Activated CD4-positive, alpha-beta memory T cell treated with anti-CD3 and anti-CD28 coated beads, Interleukin-2, amount 10 ng/mL, durations not matched to agents 7 days and 5 days (primary cell): ENCODE data around the gene TRIP4. TPM values are rescaled to one million over a fixed set of nuclear protein-coding genes. Genes with fewer than 3 reads are reported as not detected.

ENCODE experiments used
- CTCF ChIA-PET: fragments of 350-600 bp; sonication (Branson Sonifier 250); formaldehyde crosslinking; loops from one replicate; lab custom pipeline; 2021; ENCODE audit warnings: antibody characterized with exemption, inconsistent platforms; lab: Charles Lee
- POLR2A ChIA-PET: fragments of 350-600 bp; sonication (Branson Sonifier 250); formaldehyde crosslinking; loops from one replicate; lab custom pipeline; 2021; ENCODE audit warnings: antibody characterized with exemption; lab: Charles Lee
- DNase-seq: peaks from one replicate; pipeline ENCODE4 v3.0.0-alpha.2; 2020
- H3K27ac Mint-ChIP-seq: one replicate; pipeline ENCODE4 v1.8.0; 2021; ENCODE audit warnings: mild to moderate bottlenecking, mixed read lengths
- H3K27me3 Mint-ChIP-seq: one replicate; pipeline ENCODE4 v1.8.0; 2021; ENCODE audit warnings: mixed read lengths
- H3K36me3 Mint-ChIP-seq: one replicate; pipeline ENCODE4 v1.8.0; 2021; ENCODE audit warnings: low read depth, mixed read lengths
- H3K4me1 Mint-ChIP-seq: one replicate; pipeline ENCODE4 v1.8.0; 2021; ENCODE audit warnings: mixed read lengths
- H3K4me3 Mint-ChIP-seq: one replicate; pipeline ENCODE4 v1.8.0; 2021; ENCODE audit warnings: mild to moderate bottlenecking, mixed read lengths
- H3K9me3 Mint-ChIP-seq: one replicate; pipeline ENCODE4 v1.8.0; 2021; ENCODE audit warnings: mixed read lengths
- total RNA-seq, 2 experiments: library from RNA; stranded (reverse); gene quantifications; one replicate each; pipeline ENCODE4 v1.2.3, GENCODE V29; 2021

The TRIP4 gene
- total RNA-seq, 2 experiments from 2014 or later: 28.9 to 30.3 TPM

GRCh38 chr15:64456634-64457108 lies 69.0 kb downstream of the TRIP4 start:
- POLR2A ChIA-PET: interaction anchor here (1.1 kb wide), 1 partner anchor 133 kb away, joined by 3 read pairs; no protein-coding TSS in a partner anchor
- CTCF ChIA-PET: no interaction called here
- Mint-ChIP-seq H3K9me3 (no peaks in the 10 kb centered on the region), H3K27ac (no peak overlapping the region), H3K4me1 (peaks cover 16% of the 10 kb centered on the region), H3K4me3 (no peak overlapping the region), H3K27me3 (no peaks in the 10 kb centered on the region), H3K36me3 (peaks cover 19% of the 10 kb centered on the region)
- DNase-seq: no peak

DNA sequence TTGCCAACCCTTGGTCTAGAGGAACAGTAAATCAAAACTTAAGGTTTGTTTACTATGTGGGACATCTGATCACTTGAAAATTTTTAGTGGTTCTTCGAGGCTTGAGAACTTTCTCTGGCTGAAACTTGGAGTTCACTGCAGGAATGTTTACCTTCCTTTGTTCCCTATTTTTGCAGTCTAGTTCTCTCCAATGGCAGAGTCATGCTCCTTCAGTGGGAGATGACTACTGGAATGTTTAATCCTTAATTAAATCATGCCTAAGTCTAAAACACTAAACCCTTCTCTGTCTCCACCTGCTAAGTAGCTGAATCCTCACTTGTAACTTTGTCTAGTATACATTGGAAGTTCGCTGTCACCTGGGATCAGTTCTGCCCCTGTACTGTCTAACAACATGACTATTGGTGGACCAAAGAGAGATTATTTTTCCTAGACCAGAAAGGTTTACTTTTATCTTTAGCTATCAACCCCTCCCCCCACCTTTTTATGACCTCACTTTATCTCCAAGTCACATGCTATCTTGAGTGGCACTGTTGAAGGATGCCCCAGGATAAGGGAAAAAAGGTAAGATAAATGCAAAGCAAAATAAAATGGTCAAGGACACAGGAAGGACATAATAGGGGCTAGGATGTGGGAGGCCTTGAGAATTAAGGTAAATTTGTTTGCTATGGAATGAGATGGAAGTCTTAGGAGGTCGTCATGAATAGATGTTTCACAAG lies 71.6 kb downstream of the TRIP4 start:
- H3K27me3 Mint-ChIP-seq: no peaks in the 10 kb centered on the region
- peaks cover 34% of the 10 kb centered on the region for H3K4me1 Mint-ChIP-seq
- no peak for DNase-seq
- peak overlapping the region; percentile 72 for H3K27ac Mint-ChIP-seq
- H3K9me3 Mint-ChIP-seq: no peaks in the 10 kb centered on the region
- peaks cover 22% of the 10 kb centered on the region for H3K36me3 Mint-ChIP-seq
- CTCF ChIA-PET: interaction anchor here (0.9 to 1.5 kb wide), 8 partner anchors 8 to 194 kb away, joined by 3 to 7 read pairs (median 4); no protein-coding TSS in a partner anchor
- peak overlapping the region; percentile 87 for H3K4me3 Mint-ChIP-seq
- POLR2A ChIA-PET: interaction anchor here (0.6 to 4.1 kb wide), 10 partner anchors 9 to 297 kb away, joined by 3 to 25 read pairs (median 5); partner anchors contain the start of genes PPIB and TRIP4

DNA sequence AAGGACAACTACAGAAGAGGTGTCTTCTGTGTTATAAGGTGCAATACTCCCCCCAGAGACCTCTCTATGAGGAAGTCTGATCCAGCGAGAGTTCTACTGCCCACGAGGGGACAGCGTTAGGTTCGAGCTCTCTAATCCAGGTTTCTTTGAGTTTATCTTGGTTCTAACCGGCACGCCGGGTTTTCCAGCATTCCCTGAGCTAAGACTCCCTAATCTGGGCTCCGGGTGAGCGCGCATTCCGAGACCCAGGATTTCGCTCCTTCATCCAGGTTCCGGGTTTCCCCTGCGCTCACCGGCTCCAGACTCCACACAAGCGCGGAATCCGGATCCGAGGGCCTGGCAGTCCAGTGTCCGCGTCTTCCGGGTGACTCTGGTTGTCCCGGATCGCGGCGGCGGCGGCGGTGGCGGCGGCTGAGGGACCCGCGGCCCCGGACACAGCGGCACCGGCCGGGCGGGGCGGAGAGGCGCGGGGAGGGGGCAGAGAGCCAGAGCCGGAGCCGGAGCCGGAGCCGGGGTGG lies 72.6 kb downstream of the TRIP4 start, which contains the start of gene ZNF609:
TSS of gene ZNF609 (plus strand) at position 373 of the 518 bp plus-strand sequence. CDS start 38,842 bp downstream, outside the sequence.
- H3K36me3 Mint-ChIP-seq: peaks cover 28% of the 10 kb centered on the region
- peak; percentile 89 for DNase-seq
- no peaks in the 10 kb centered on the region for H3K9me3 Mint-ChIP-seq
- peak within 1 kb of the TSS; percentile 72 for H3K27ac Mint-ChIP-seq
- peak within 1 kb of the TSS; percentile 87 for H3K4me3 Mint-ChIP-seq
- H3K4me1 Mint-ChIP-seq: peaks cover 42% of the 10 kb centered on the region
- ChIA-PET POLR2A (interaction anchor here (0.6 to 4.1 kb wide), 15 partner anchors 8 to 434 kb away, joined by 3 to 25 read pairs (median 4); partner anchors contain the start of gene TRIP4), CTCF (interaction anchor here (0.7 to 1.5 kb wide), 7 partner anchors 9 to 240 kb away, joined by 3 to 7 read pairs (median 3); no protein-coding TSS in a partner anchor)
- no peaks in the 10 kb centered on the region for H3K27me3 Mint-ChIP-seq

- POLR2A ChIA-PET: interaction anchor here (0.6 to 4.1 kb wide), 15 partner anchors 7 to 433 kb away, joined by 3 to 25 read pairs (median 4); partner anchors contain the start of gene TRIP4
- peaks cover 22% of the 10 kb centered on the region for H3K36me3 Mint-ChIP-seq
These were observed 73.4 kb downstream of the TRIP4 start for GRCh38 chr15:64460724-64461720.

DNA sequence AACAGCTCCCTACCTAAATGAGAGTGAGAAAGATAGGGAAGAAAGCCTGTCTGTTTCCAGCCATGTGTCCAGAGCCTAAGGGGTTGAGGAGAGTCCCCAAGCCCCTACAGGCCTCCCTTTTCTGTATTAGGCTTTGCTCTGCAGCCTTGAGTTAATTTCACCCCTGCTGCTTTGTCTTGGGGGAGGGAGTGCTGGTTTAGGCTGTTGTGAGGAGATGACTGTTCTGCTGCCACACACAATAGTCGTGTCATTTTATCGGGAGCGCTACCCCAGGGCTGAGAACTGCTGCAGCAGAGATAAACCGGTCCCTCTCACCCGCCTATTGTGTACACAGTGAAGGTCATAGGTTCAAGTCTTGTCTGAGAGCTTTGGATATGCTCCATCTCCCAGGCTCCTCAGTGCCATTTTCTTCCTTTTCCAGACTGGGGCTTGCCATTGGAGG lies 74.1 kb downstream of the TRIP4 start:
- H3K36me3 Mint-ChIP-seq: peaks cover 16% of the 10 kb centered on the region
- H3K27me3 Mint-ChIP-seq: no peaks in the 10 kb centered on the region
- H3K9me3 Mint-ChIP-seq: no peaks in the 10 kb centered on the region
- ChIA-PET CTCF (interaction anchor here (0.5 to 0.7 kb wide), 2 partner anchors 11 to 97 kb away, joined by 3 read pairs; no protein-coding TSS in a partner anchor), POLR2A (interaction anchor here (0.6 to 4.1 kb wide), 9 partner anchors 8 to 432 kb away, joined by 3 to 25 read pairs (median 4); partner anchors contain the start of gene TRIP4)
- peak overlapping the region; percentile 69 for H3K27ac Mint-ChIP-seq
- DNase-seq: peak; percentile 22
- peaks cover 49% of the 10 kb centered on the region for H3K4me1 Mint-ChIP-seq
- H3K4me3 Mint-ChIP-seq: peak overlapping the region; percentile 81

More at GRCh38 chr15:64460724-64461720, 73.4 kb downstream of the TRIP4 start:
- no peaks in the 10 kb centered on the region for H3K27me3 Mint-ChIP-seq
- peaks cover 44% of the 10 kb centered on the region for H3K4me1 Mint-ChIP-seq
- H3K4me3 Mint-ChIP-seq: peak overlapping the region; percentile 81
- H3K9me3 Mint-ChIP-seq: no peaks in the 10 kb centered on the region
- DNase-seq: peak; percentile 33
- peak overlapping the region; percentile 69 for H3K27ac Mint-ChIP-seq
- CTCF ChIA-PET: interaction anchor here (0.7 to 1.5 kb wide), 3 partner anchors 33 to 193 kb away, joined by 3 to 7 read pairs (median 3); no protein-coding TSS in a partner anchor

DNA sequence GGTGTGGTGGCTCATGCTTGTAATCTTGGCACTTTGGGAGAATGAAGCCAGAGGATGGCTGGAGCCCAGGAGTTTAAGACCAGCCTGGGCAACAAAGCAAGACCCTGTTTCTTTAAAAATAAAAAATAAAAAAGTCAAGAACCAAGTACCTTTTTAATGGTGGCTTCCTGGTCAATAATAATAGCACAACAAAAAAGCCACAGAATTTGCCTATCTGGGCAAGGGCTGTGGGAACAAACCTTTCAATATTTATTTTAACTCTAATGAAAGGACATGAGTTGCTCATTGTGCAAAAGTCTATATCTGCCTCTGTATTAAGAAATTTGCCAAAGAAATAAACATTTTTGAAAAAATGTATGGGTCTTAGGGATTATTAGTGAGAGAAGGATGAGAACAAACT lies 74.9 kb downstream of the TRIP4 start:
- ChIA-PET CTCF (interaction anchor here (0.5 kb wide), 1 partner anchor 10 kb away, joined by 3 read pairs; no protein-coding TSS in a partner anchor), POLR2A (interaction anchor here (0.8 to 4.1 kb wide), 6 partner anchors 10 to 189 kb away, joined by 4 to 25 read pairs (median 9); partner anchors contain the start of gene TRIP4)
- H3K27me3 Mint-ChIP-seq: no peaks in the 10 kb centered on the region
- peaks cover 52% of the 10 kb centered on the region for H3K4me1 Mint-ChIP-seq
- H3K9me3 Mint-ChIP-seq: no peaks in the 10 kb centered on the region
- H3K4me3 Mint-ChIP-seq: peak overlapping the region; percentile 19
- peaks cover 20% of the 10 kb centered on the region for H3K36me3 Mint-ChIP-seq
- no peak overlapping the region for H3K27ac Mint-ChIP-seq
- DNase-seq: no peak

DNA sequence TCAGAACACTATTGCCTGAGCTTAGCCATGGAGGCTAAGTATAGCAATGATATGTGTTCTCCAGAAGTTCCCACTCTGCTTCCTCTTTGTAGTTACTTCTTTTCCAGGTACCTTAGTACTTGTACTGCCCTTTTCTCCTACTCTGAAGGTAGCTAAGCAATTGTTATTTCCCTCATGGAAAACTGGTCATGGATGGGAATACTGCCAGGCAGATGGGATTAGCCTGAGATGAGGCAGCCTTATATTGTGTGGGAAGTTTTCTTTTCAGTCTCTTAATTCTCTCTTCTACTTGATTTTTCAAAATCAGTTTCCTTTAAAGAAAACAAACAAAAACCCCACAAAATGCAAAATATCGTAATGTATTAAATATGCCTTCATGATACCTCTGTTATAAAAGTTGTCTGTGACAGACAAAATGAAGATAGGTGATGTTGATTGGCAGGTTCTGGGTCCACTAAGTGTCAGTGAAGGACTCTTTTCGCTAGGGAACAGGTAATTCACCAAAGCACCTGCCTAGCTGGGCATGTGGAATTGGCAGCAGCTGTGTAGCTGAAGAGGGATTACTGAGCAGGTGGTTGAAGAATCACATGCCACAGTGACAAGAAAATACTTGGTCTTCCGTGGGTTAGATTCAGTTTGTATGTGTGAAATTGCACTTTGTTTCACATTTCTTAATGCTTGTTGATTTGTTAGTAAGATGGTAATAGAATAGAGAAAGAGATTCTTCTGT lies 76.8 kb downstream of the TRIP4 start:
- H3K27ac Mint-ChIP-seq: no peak overlapping the region
- CTCF ChIA-PET: no interaction called here
- no peak overlapping the region for H3K4me3 Mint-ChIP-seq
- H3K36me3 Mint-ChIP-seq: peaks cover 24% of the 10 kb centered on the region
- DNase-seq: no peak
- POLR2A ChIA-PET: interaction anchor here (0.8 kb wide), 1 partner anchor 189 kb away, joined by 5 read pairs; no protein-coding TSS in a partner anchor
- peaks cover 58% of the 10 kb centered on the region for H3K4me1 Mint-ChIP-seq
- H3K27me3 Mint-ChIP-seq: no peaks in the 10 kb centered on the region
- H3K9me3 Mint-ChIP-seq: no peaks in the 10 kb centered on the region

DNA sequence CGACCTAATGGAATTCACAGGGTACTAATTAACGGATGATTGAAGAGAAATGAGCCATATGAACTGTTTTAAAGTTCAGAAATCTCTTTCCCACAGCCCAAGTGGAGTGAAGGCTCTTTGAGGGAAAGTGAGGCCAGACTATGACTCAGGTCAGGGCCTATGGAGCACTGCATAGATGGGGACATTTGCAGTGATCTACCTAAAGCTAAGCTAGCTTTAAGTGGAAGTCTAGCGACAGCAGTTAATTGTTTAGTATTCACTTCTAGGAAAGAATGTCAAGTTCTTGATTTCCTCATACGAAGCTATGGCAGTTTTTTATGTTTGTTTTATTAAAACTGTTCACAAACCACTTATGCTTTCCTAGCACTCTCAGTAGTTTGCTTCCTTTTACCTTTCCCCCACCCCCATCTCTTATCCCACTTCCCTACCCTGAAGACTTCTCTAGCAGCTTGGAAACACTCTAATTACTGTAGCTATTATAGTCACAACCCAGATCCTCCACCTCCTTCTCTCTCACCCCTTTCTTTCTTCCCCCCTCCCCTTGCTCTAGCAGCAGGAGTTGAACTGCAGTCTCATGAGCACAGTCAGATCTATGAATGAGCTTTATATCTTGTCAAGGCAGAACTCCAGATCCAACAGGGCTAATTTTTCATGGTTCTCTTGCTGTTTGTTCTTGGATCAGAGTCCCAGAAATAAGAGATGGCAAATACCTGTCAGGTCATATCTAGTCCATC lies 78.9 kb downstream of the TRIP4 start:
- Mint-ChIP-seq H3K27me3 (no peaks in the 10 kb centered on the region), H3K36me3 (peaks cover 24% of the 10 kb centered on the region), H3K4me1 (peaks cover 45% of the 10 kb centered on the region), H3K4me3 (no peak overlapping the region), H3K9me3 (no peaks in the 10 kb centered on the region), H3K27ac (no peak overlapping the region)
- no peak for DNase-seq
- POLR2A ChIA-PET: interaction anchor here (0.6 to 1.6 kb wide), 2 partner anchors 24 to 36 kb away, joined by 3 read pairs; no protein-coding TSS in a partner anchor
- CTCF ChIA-PET: interaction anchor here (0.9 kb wide), 1 partner anchor 186 kb away, joined by 3 read pairs; no protein-coding TSS in a partner anchor

DNA sequence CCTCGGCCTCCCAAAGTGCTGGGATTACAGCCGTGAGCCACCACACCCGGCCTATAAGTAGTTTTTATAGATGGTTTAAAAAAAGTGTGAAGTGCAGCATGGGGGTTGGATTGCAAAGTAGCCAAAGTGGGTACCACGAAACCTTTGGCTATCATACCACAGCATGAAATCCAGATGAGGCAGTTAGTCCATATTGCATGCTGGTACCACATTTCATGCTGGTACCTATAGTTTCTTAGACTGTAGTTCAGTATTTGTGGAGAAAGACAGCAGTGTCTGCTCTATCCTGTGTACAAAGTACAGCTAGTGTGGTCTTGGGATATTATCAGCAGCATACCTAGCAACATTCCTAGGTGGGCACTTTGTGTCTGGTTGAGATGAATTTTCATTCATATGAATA lies 84.5 kb downstream of the TRIP4 start:
- ChIA-PET CTCF (interaction anchor here (1.5 kb wide), 1 partner anchor 12 kb away, joined by 4 read pairs; the partner anchor contains the start of gene ZNF609), POLR2A (no interaction called here)
- no peaks in the 10 kb centered on the region for H3K9me3 Mint-ChIP-seq

DNA sequence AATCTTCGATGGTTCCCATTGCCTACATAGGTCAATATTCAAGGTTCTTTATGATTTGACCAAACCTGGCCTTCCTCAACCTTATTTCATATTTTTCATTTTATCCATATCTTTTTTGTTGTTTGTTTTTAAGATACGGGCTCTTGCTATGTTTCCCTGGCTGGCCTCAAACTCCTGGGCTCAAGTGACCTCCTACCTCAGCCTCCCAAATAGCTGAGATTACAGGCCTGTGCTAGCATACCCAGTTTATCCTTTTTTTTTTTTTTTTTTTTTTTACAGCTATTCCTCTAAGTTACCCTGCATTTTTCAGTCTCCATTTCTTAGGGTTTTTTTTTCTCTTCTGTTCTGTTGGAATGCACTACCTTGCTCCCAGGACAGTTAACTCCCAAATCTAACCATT lies 87.2 kb downstream of the TRIP4 start:
- ChIA-PET POLR2A (interaction anchor here (0.6 kb wide), 1 partner anchor 418 kb away, joined by 3 read pairs; no protein-coding TSS in a partner anchor), CTCF (no interaction called here)
- Mint-ChIP-seq H3K27ac (no peak overlapping the region), H3K36me3 (peaks cover 12% of the 10 kb centered on the region), H3K4me1 (peaks cover 3% of the 10 kb centered on the region), H3K27me3 (no peaks in the 10 kb centered on the region), H3K9me3 (no peaks in the 10 kb centered on the region), H3K4me3 (no peak overlapping the region)
- no peak for DNase-seq

More for the DNA sequence above, 84.5 kb downstream of the TRIP4 start:
- Mint-ChIP-seq H3K27me3 (no peaks in the 10 kb centered on the region), H3K4me1 (peaks cover 8% of the 10 kb centered on the region), H3K4me3 (no peak overlapping the region), H3K36me3 (peaks cover 17% of the 10 kb centered on the region), H3K27ac (no peak overlapping the region)
- DNase-seq: no peak
